IMR-90 (cell line): ENCODE measurements around the gene FMO1. TPM values are rescaled to one million over a fixed set of nuclear protein-coding genes. Genes with fewer than 3 reads are reported as not detected.

Experiments used
- ATAC-seq: fragments of 200-7000 bp; cut with Tn5 transposase; 2 replicates; pipeline ENCODE4 v1.9.1; 2020; ENCODE audit warnings: low read depth, mild to moderate bottlenecking, moderate library complexity
- BruUV-seq: library from RNA; stranded (reverse); fragments of 400-500 nt; replicated peaks from 2 replicates; lab custom pipeline; 2021; lab: Mats Ljungman, UMichigan
- CTCF ChIA-PET: fragments of 300-600 bp; formaldehyde crosslinking; extraction: SDS; loops from one replicate; lab custom pipeline; 2021; ENCODE audit warnings: antibody characterized with exemption; lab: Yijun Ruan, JAX
- POLR2A ChIA-PET: fragments of 300-600 bp; sonication (Branson Sonifier 250); formaldehyde crosslinking; loops from one replicate; lab custom pipeline; 2022; ENCODE audit warnings: antibody characterized with exemption; ENCODE audit not compliant: unreplicated experiment; lab: Charles Lee
- DNase-seq: peaks from one replicate; pipeline ENCODE4 v3.0.0; 2013
- H2AFZ ChIP-seq: replicated peaks from 2 replicates; pipeline ENCODE3; 2013; ENCODE audit warnings: low read length, mild to moderate bottlenecking; ENCODE audit not compliant: poor library complexity
- H2AK5ac ChIP-seq: 2 replicates; pipeline ENCODE4 v1.6.1; 2013; ENCODE audit warnings: low read depth, low read length, inconsistent platforms
- H2AK9ac ChIP-seq: replicated peaks from 2 replicates; pipeline ENCODE3; 2013; ENCODE audit warnings: mild to moderate bottlenecking, low read depth, low read length, moderate library complexity; ENCODE audit not compliant: poor library complexity
- H2BK120ac ChIP-seq: 2 replicates; pipeline ENCODE4 v1.6.1; 2013; ENCODE audit warnings: low read depth, low read length, inconsistent platforms
- H2BK15ac ChIP-seq: 3 replicates; pipeline ENCODE4 v1.6.1; 2013; ENCODE audit warnings: low read depth, low read length, inconsistent platforms
- H2BK20ac ChIP-seq: 2 replicates; pipeline ENCODE4 v1.6.1; 2013; ENCODE audit warnings: low read depth, mild to moderate bottlenecking, inconsistent platforms, low read length, moderate library complexity
- H2BK5ac ChIP-seq: 2 replicates; pipeline ENCODE4 v1.6.1; 2013; ENCODE audit warnings: mild to moderate bottlenecking, low read depth, low read length, inconsistent platforms; ENCODE audit not compliant: poor library complexity, severe bottlenecking
- H3K14ac ChIP-seq: replicated peaks from 2 replicates; pipeline ENCODE4 v1.6.1; 2013; ENCODE audit warnings: low read depth, low read length, inconsistent platforms
- H3K18ac ChIP-seq: 2 replicates; pipeline ENCODE4 v1.6.1; 2013; ENCODE audit warnings: low read depth, low read length, control low read depth
- H3K23ac ChIP-seq: 2 replicates; pipeline ENCODE4 v1.6.1; 2013; ENCODE audit warnings: low read depth, low read length, inconsistent platforms
- H3K27ac ChIP-seq: 2 replicates; pipeline ENCODE4 v1.5.1; 2013; ENCODE audit warnings: mild to moderate bottlenecking, control low read depth, low read length; ENCODE audit not compliant: insufficient read depth
- H3K27me3 ChIP-seq: 2 replicates; pipeline ENCODE4 v1.6.1; 2013; ENCODE audit warnings: low read length; ENCODE audit not compliant: control insufficient read depth, insufficient read depth
- H3K36me3 ChIP-seq: 2 replicates; pipeline ENCODE4 v1.6.1; 2013; ENCODE audit warnings: low read length, mixed read lengths; ENCODE audit not compliant: control insufficient read depth, insufficient read depth
- H3K4ac ChIP-seq: 2 replicates; pipeline ENCODE4 v1.6.1; 2013; ENCODE audit warnings: low read depth, low read length, inconsistent platforms
- H3K4me1 ChIP-seq: 2 replicates; pipeline ENCODE4 v1.6.1; 2013; ENCODE audit warnings: low read length, mixed read lengths; ENCODE audit not compliant: control insufficient read depth, insufficient read depth
- H3K4me2 ChIP-seq: 2 replicates; pipeline ENCODE4 v1.6.1; 2013; ENCODE audit warnings: low read depth, mild to moderate bottlenecking, control low read depth, low read length, moderate library complexity
- H3K4me3 ChIP-seq: 2 replicates; pipeline ENCODE4 v1.5.1; 2013; ENCODE audit warnings: low read depth, mild to moderate bottlenecking, control low read depth, low read length, moderate library complexity; ENCODE audit not compliant: insufficient read depth
- H3K56ac ChIP-seq: 2 replicates; pipeline ENCODE4 v1.6.1; 2013; ENCODE audit warnings: low read length, inconsistent platforms; ENCODE audit not compliant: insufficient read depth; ENCODE audit errors: extremely low read depth
- H3K79me1 ChIP-seq, 2 experiments: 2 replicates each; pipeline ENCODE4 v1.6.1; 2013; ENCODE audit warnings: low read length in 2 of 2, inconsistent platforms in 1 of 2, low read depth in 1 of 2
- H3K9ac ChIP-seq: 2 replicates; pipeline ENCODE4 v1.6.1; 2013; ENCODE audit warnings: low read depth, low read length, control low read depth
- H3K9me1 ChIP-seq: 2 replicates; pipeline ENCODE4 v1.6.1; 2013; ENCODE audit warnings: low read length, inconsistent platforms; ENCODE audit not compliant: insufficient read depth
- H3K9me3 ChIP-seq: 2 replicates; pipeline ENCODE4 v1.6.1; 2013; ENCODE audit warnings: low read length; ENCODE audit not compliant: control insufficient read depth, insufficient read depth
- H4K20me1 ChIP-seq: 2 replicates; pipeline ENCODE4 v1.6.1; 2013; ENCODE audit warnings: low read length, inconsistent platforms; ENCODE audit not compliant: insufficient read depth
- H4K5ac ChIP-seq: 2 replicates; pipeline ENCODE4 v1.6.1; 2013; ENCODE audit warnings: mild to moderate bottlenecking, low read depth, low read length, control low read depth
- H4K8ac ChIP-seq, 2 experiments: 2 replicates each; pipeline ENCODE4 v1.6.1; 2013; ENCODE audit warnings: low read depth in 2 of 2, low read length in 2 of 2, control low read depth in 1 of 2, inconsistent platforms in 1 of 2
- H4K91ac ChIP-seq: 2 replicates; pipeline ENCODE4 v1.6.1; 2013; ENCODE audit warnings: low read depth, low read length, inconsistent platforms; ENCODE audit not compliant: insufficient read depth
- BHLHE40 ChIP-seq: fragments of 150-350 bp; IDR thresholded peaks from 2 replicates; pipeline ENCODE4 v1.6.1; 2016; ENCODE audit warnings: mild to moderate bottlenecking, low read depth, low read length
- CEBPB ChIP-seq: IDR thresholded peaks from 2 replicates; pipeline ENCODE4 v1.6.1; 2012; ENCODE audit warnings: low read depth, low read length, improper control_type of control experiment
- CHD1 ChIP-seq: IDR thresholded peaks from 2 replicates; pipeline ENCODE4 v1.6.1; 2012; ENCODE audit warnings: low read depth, low read length, improper control_type of control experiment
- FOS ChIP-seq: fragments of 150-350 bp; IDR thresholded peaks from 2 replicates; pipeline ENCODE4 v1.6.1; 2016; ENCODE audit warnings: low read depth, low read length
- MAFK ChIP-seq: IDR thresholded peaks from 2 replicates; pipeline ENCODE4 v1.6.1; 2012; ENCODE audit warnings: low read depth, low read length, improper control_type of control experiment
- MAZ ChIP-seq: IDR thresholded peaks from 2 replicates; pipeline ENCODE4 v1.6.1; 2012; ENCODE audit warnings: low read depth, mild to moderate bottlenecking, low read length, improper control_type of control experiment, moderate library complexity, borderline replicate concordance
- MXI1 ChIP-seq: IDR thresholded peaks from 2 replicates; pipeline ENCODE4 v1.6.1; 2012; ENCODE audit warnings: low read depth, mild to moderate bottlenecking, low read length, moderate library complexity, borderline replicate concordance
- POLR2A ChIP-seq: IDR thresholded peaks from 2 replicates; pipeline ENCODE4 v1.6.1; 2012; ENCODE audit warnings: mild to moderate bottlenecking, low read depth, low read length
- RAD21 ChIP-seq: IDR thresholded peaks from 2 replicates; pipeline ENCODE4 v1.6.1; 2012; ENCODE audit warnings: low read length, improper control_type of control experiment
- RCOR1 ChIP-seq: IDR thresholded peaks from 2 replicates; pipeline ENCODE4 v1.6.1; 2012; ENCODE audit warnings: mild to moderate bottlenecking, low read length, improper control_type of control experiment; ENCODE audit not compliant: insufficient replicate concordance
- RFX5 ChIP-seq: IDR thresholded peaks from 2 replicates; pipeline ENCODE4 v1.8.0; 2012; ENCODE audit warnings: low read depth, mild to moderate bottlenecking, low read length, moderate library complexity
- SMC3 ChIP-seq: fragments of 150-350 bp; IDR thresholded peaks from 2 replicates; pipeline ENCODE4 v1.6.1; 2016; ENCODE audit warnings: low read depth, mild to moderate bottlenecking, antibody characterized with exemption, low read length, moderate library complexity
- WGBS, 2 experiments: methylation state at CpG; one replicate each; pipeline versions ENCODE4 v1.1.5 to v1.1.7; 2013; ENCODE audit warnings: missing lambda C conversion rate in 2 of 2; ENCODE audit not compliant: insufficient read length in 1 of 2; ENCODE audit errors: extremely low coverage in 2 of 2; 5-methylcytosine and 5-hydroxymethylcytosine counted together
- dilution Hi-C: fragments of 300-500 bp; cut with HindIII; formaldehyde crosslinking; loops from one replicate; pipeline ENCODE4 v1.14.3; 2018; ENCODE audit warnings: low sequenced_read_pairs; ENCODE audit not compliant: unreplicated experiment
- in situ Hi-C: fragments of 300-500 bp; cut with MboI; formaldehyde crosslinking; loops from 3 replicates; pipeline ENCODE4 v1.14.3; 2019; ENCODE audit warnings: low sequenced_read_pairs, inconsistent platforms, mixed read lengths
- intact Hi-C: fragments of 100-400 bp; cut with micrococcal nuclease; formaldehyde crosslinking; loops from 2 replicates; pipeline ENCODE4 v1.10.0; 2022
- polyA plus RNA-seq, 3 experiments: library from polyadenylated mRNA; depleted of rRNA; stranded (reverse); fragments of >200 nt; gene quantifications; 2 replicates each; pipeline ENCODE4 v1.2.3, GENCODE V29; 2012; ENCODE audit warnings: low replicate concordance in 1 of 3
- total RNA-seq: library from RNA; depleted of rRNA; stranded (reverse); fragments of >200 nt; gene quantifications from 2 replicates; pipeline ENCODE4 v1.2.3, GENCODE V29; 2012
- TF ChIP-seq, protein P1 (sequence below): fragments of 150-350 bp; IDR thresholded peaks from 2 replicates; pipeline ENCODE4 v1.6.1; 2017; ENCODE audit warnings: mild to moderate bottlenecking, antibody characterized with exemption, low read length, low read depth
- TF ChIP-seq, protein P2 (sequence below): conservative IDR thresholded peaks from 2 replicates; pipeline ENCODE4 v1.5.1; 2012; ENCODE audit warnings: mild to moderate bottlenecking, low read depth, low read length, improper control_type of control experiment
- TF ChIP-seq, protein P3 (sequence below): fragments of 150-350 bp; IDR thresholded peaks from 2 replicates; pipeline ENCODE4 v1.6.1; 2016; ENCODE audit warnings: low read depth, mild to moderate bottlenecking, low read length, moderate library complexity, borderline replicate concordance

The FMO1 gene
- total and polyA plus RNA-seq, 2 of the 4 experiments (the other 2 are of a cell fraction): not detected

DNA sequence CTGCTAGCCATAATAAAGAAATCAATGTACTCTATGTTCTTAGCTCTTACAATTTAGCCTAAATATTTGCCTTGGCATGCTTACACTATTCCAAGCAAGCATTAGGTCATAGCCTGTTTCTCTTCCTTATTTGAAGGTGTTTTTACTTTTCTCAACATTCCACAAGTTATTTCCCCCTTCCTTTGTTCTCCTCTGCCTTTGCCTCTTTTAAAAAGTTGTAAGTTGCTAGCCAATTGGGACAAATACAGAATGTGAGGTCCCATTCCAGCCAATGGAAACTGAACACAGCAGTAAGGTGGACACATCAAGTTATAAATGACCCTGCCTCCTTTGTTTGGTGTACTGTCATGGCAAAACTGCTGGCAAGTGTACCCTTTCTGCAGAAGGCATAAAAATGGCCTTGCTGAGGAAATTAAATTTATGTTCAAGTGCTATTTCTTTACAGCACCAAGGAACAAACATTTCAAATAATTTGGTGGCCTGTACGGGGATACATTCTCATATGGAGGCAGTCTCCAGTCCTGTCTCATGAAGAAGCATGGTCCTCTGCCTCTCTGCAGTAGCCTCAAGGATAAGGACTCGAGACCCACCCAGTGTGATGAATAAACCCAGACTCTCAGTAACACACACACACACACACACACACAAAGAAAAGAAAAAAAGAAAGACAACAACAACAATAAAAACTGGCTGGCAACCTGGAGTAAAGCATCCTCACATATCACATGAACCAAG, 28.8 kb upstream of the FMO1 start:
- ChIA-PET CTCF (no interaction called here), POLR2A (no interaction called here)
- Histone ChIP-seq H2AK5ac (peak overlapping the region; percentile 97), H4K5ac (peak overlapping the region; percentile 94), H4K8ac (peak overlapping the region; percentile 96 to 98), H3K4me3 (no peak overlapping the region), H3K14ac (peak overlapping the region; percentile 98), H3K9me3 (no peaks in the 10 kb centered on the region; the same call in 1 of the 2 replicates), H3K23ac (peak overlapping the region; percentile 96), H2BK120ac (peak overlapping the region; percentile 99), H2AK9ac (peak overlapping the region; percentile 96), H2BK5ac (peak overlapping the region; percentile 100), H4K91ac (peak overlapping the region; percentile 98), H3K36me3 (no peaks in the 10 kb centered on the region), H3K27me3 (no peaks in the 10 kb centered on the region), H3K4ac (peak overlapping the region; percentile 99), H3K4me1 (peaks cover 18% of the 10 kb centered on the region), H2BK20ac (peak overlapping the region; percentile 99), H3K9me1 (peaks cover 5% of the 10 kb centered on the region; the same call in 1 of the 2 replicates), H3K79me1 (no peaks in the 10 kb centered on the region), H3K56ac (peak overlapping the region; percentile 99), H3K4me2 (peak overlapping the region; percentile 55; the same call in 1 of the 2 replicates), H3K27ac (peak overlapping the region; percentile 94), H4K20me1 (no peaks in the 10 kb centered on the region), H3K9ac (peak overlapping the region; percentile 74), H3K18ac (peak overlapping the region; percentile 98), H2AFZ (peak overlapping the region; percentile 75), H2BK15ac (peak overlapping the region; percentile 98; the same call in 2 of the 3 replicates)
- dilution Hi-C loops: no loop called here
- BruUV-seq: no TSS peak
- no CpG with 5 or more reads among the region's 2 CpGs for WGBS, 2 experiments
- DNase-seq (peak; percentile 72), ATAC-seq (peak; percentile 48)
- intact Hi-C loops: loop anchor here (1.0 to 10.0 kb wide), 4 partner anchors 78 to 1295 kb away; partner anchors contain the start of genes GORAB and PRRX1
- in situ Hi-C loops: no loop called here
- TF ChIP-seq RAD21 (no peak), RFX5 (no peak), RCOR1 (no peak), POLR2A (no peak), MAFK (no peak), CEBPB (no peak), CHD1 (no peak), MAZ (no peak), FOS (no peak), MXI1 (no peak), BHLHE40 (no peak), SMC3 (no peak)
- TF ChIP-seq, protein P1, sequence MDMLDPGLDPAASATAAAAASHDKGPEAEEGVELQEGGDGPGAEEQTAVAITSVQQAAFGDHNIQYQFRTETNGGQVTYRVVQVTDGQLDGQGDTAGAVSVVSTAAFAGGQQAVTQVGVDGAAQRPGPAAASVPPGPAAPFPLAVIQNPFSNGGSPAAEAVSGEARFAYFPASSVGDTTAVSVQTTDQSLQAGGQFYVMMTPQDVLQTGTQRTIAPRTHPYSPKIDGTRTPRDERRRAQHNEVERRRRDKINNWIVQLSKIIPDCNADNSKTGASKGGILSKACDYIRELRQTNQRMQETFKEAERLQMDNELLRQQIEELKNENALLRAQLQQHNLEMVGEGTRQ: no peak
- TF ChIP-seq, protein P2, sequence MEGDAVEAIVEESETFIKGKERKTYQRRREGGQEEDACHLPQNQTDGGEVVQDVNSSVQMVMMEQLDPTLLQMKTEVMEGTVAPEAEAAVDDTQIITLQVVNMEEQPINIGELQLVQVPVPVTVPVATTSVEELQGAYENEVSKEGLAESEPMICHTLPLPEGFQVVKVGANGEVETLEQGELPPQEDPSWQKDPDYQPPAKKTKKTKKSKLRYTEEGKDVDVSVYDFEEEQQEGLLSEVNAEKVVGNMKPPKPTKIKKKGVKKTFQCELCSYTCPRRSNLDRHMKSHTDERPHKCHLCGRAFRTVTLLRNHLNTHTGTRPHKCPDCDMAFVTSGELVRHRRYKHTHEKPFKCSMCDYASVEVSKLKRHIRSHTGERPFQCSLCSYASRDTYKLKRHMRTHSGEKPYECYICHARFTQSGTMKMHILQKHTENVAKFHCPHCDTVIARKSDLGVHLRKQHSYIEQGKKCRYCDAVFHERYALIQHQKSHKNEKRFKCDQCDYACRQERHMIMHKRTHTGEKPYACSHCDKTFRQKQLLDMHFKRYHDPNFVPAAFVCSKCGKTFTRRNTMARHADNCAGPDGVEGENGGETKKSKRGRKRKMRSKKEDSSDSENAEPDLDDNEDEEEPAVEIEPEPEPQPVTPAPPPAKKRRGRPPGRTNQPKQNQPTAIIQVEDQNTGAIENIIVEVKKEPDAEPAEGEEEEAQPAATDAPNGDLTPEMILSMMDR: no peak
- TF ChIP-seq, protein P3, sequence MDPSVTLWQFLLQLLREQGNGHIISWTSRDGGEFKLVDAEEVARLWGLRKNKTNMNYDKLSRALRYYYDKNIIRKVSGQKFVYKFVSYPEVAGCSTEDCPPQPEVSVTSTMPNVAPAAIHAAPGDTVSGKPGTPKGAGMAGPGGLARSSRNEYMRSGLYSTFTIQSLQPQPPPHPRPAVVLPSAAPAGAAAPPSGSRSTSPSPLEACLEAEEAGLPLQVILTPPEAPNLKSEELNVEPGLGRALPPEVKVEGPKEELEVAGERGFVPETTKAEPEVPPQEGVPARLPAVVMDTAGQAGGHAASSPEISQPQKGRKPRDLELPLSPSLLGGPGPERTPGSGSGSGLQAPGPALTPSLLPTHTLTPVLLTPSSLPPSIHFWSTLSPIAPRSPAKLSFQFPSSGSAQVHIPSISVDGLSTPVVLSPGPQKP: no peak
